Common myeloid progenitor, CD34-positive (primary cell): Measurements from ENCODE around the gene RAX2.

Experiments
- CTCF ChIA-PET: fragments of 350-600 bp; sonication (Branson Sonifier 250); formaldehyde crosslinking; loops from one replicate; lab custom pipeline; 2021; ENCODE audit warnings: antibody characterized with exemption; lab: Charles Lee
- POLR2A ChIA-PET: fragments of 350-600 bp; sonication (Branson Sonifier 250); formaldehyde crosslinking; loops from one replicate; lab custom pipeline; 2021; ENCODE audit warnings: antibody characterized with exemption; lab: Charles Lee
- DNase-seq, 3 donors: peaks; one replicate each; pipeline versions ENCODE4 v3.0.0 to v3.0.0-alpha.2; 2013
- H3K27ac ChIP-seq, 2 experiments: 1 replicate in 1 of 2; 2 replicates in 1 of 2; pipeline ENCODE4 v1.7.0; 2013; ENCODE audit warnings: inconsistent platforms in 2 of 2, low read length in 2 of 2, mild to moderate bottlenecking in 2 of 2, low read depth in 1 of 2, moderate library complexity in 1 of 2; ENCODE audit not compliant: severe bottlenecking in 2 of 2, insufficient read depth in 1 of 2, poor library complexity in 1 of 2
- H3K27me3 ChIP-seq, 5 experiments: replicated peaks in 2 of 5; 1 replicate in 3 of 5; 2 replicates in 2 of 5; pipeline versions ENCODE4 v1.6.1 to v1.7.0; 2013; ENCODE audit warnings: low read length in 4 of 5, mild to moderate bottlenecking in 2 of 5, moderate library complexity in 2 of 5, inconsistent platforms in 1 of 5; ENCODE audit not compliant: insufficient read depth in 5 of 5, control insufficient read depth in 4 of 5
- H3K36me3 ChIP-seq, 4 experiments: 1 replicate in 2 of 4; 2 replicates in 2 of 4; pipeline versions ENCODE4 v1.6.1 to v1.7.0; 2013; ENCODE audit warnings: low read length in 3 of 4, control low read depth in 1 of 4, mild to moderate bottlenecking in 1 of 4; ENCODE audit not compliant: control insufficient read depth in 4 of 4, insufficient read depth in 4 of 4
- H3K4me1 ChIP-seq, 4 experiments: 1 replicate in 3 of 4; 2 replicates in 1 of 4; pipeline versions ENCODE4 v1.6.1 to v1.7.1; 2013; ENCODE audit warnings: low read length in 3 of 4, mild to moderate bottlenecking in 3 of 4, control low read depth in 1 of 4, inconsistent platforms in 1 of 4, moderate library complexity in 1 of 4; ENCODE audit not compliant: control insufficient read depth in 4 of 4, insufficient read depth in 4 of 4; ENCODE audit errors: control extremely low read depth in 1 of 4
- H3K4me3 ChIP-seq, 7 experiments: 1 replicate in 4 of 7; 2 replicates in 3 of 7; pipeline versions ENCODE4 v1.5.1 to v1.7.0; 2013; ENCODE audit warnings: mild to moderate bottlenecking in 7 of 7, low read length in 6 of 7, moderate library complexity in 6 of 7, inconsistent platforms in 2 of 7, low read depth in 2 of 7, control low read depth in 1 of 7; ENCODE audit not compliant: insufficient read depth in 4 of 7, control insufficient read depth in 1 of 7; ENCODE audit errors: extremely low read depth in 1 of 7
- H3K9me3 ChIP-seq, 5 experiments: 1 replicate in 4 of 5; 2 replicates in 1 of 5; pipeline versions ENCODE4 v1.6.1 to v1.7.1; 2013; ENCODE audit warnings: low read length in 4 of 5, mild to moderate bottlenecking in 2 of 5, inconsistent platforms in 1 of 5, low read depth in 1 of 5, moderate library complexity in 1 of 5; ENCODE audit not compliant: control insufficient read depth in 4 of 5, insufficient read depth in 2 of 5; ENCODE audit errors: control extremely low read depth in 1 of 5
- WGBS: methylation state at CpG from one replicate; pipeline ENCODE4 v1.1.5; 2013; ENCODE audit not compliant: insufficient coverage; 5-methylcytosine and 5-hydroxymethylcytosine counted together

RAX2 gene

GRCh38 chr19:3752492-3752891, 19.5 kb downstream of the RAX2 start:
- H3K27ac ChIP-seq, result no peak overlapping the region
- CTCF ChIA-PET, result interaction anchor here (0.6 to 1.4 kb wide), 2 partner anchors 8 to 9 kb away, joined by 3 read pairs; partner anchors contain the start of gene APBA3

GRCh38 chr19:3751236-3751635, 20.8 kb downstream of the RAX2 start:
- ChIA-PET POLR2A (no interaction called here), CTCF (interaction anchor here (1.4 kb wide), 1 partner anchor 9 kb away, joined by 3 read pairs; no protein-coding TSS in a partner anchor)
- Histone ChIP-seq H3K27ac (no peak overlapping the region), H3K27me3 (no peaks in the 10 kb centered on the region), H3K4me3 (no peak overlapping the region), H3K4me1 (no peaks in the 10 kb centered on the region), H3K9me3 (no peaks in the 10 kb centered on the region), H3K36me3 (peaks cover 3 to 30% (median 19%) of the 10 kb centered on the region in 4 experiments)
- no peak for DNase-seq
- 96% methylated on average over 29 of the region's 30 CpGs for WGBS

More at GRCh38 chr19:3752492-3752891, 19.5 kb downstream of the RAX2 start:
- no peak for DNase-seq
- Histone ChIP-seq H3K4me3 (no peak overlapping the region), H3K4me1 (no peaks in the 10 kb centered on the region), H3K27me3 (no peaks in the 10 kb centered on the region), H3K36me3 (peaks cover 5 to 30% (median 20%) of the 10 kb centered on the region in 4 experiments), H3K9me3 (no peaks in the 10 kb centered on the region)
- POLR2A ChIA-PET, result no interaction called here
- WGBS, result 96% methylated on average over 24 of the region's 25 CpGs

GRCh38 chr19:3750211-3750610, 21.8 kb downstream of the RAX2 start:
- WGBS, result 100% methylated on average over 2 of the region's 2 CpGs
- DNase-seq, result no peak
- H3K4me1 ChIP-seq, result no peaks in the 10 kb centered on the region
- H3K4me3 ChIP-seq, result no peak overlapping the region
- no peaks in the 10 kb centered on the region for H3K9me3 ChIP-seq
- H3K27ac ChIP-seq, result no peak overlapping the region
- no peaks in the 10 kb centered on the region for H3K27me3 ChIP-seq
- ChIA-PET POLR2A (interaction anchor here (0.5 to 0.6 kb wide), 2 partner anchors 83 to 706 kb away, joined by 3 read pairs; no protein-coding TSS in a partner anchor), CTCF (interaction anchor here (1.3 to 1.6 kb wide), 2 partner anchors 9 to 18 kb away, joined by 4 read pairs; no protein-coding TSS in a partner anchor)
- H3K36me3 ChIP-seq, result peaks cover 3 to 30% (median 19%) of the 10 kb centered on the region in 4 experiments

DNA sequence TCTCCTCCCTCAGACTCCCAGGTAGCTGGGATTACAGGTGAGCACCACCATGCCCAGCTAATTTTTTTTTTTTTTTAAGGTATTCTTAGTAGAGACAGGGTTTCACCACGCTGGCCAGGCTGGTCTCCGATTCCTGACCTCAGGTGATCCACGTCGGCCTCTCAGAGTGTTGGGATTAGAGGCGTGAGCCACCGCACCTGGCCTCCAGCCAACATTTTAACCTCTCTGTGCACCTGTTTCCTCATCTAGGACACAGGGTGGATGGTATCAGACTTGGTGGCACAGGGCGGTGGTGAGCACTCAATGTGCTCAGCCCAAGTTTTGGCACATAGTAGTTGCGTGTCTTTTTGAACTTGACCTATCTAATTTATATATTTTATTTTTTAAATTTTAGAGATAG, 23.1 kb downstream of the RAX2 start:
- POLR2A ChIA-PET, result no interaction called here

GRCh38 chr19:3746371-3747056, 25.5 kb downstream of the RAX2 start:
- H3K4me1 ChIP-seq, result no peaks in the 10 kb centered on the region
- no peak overlapping the region for H3K4me3 ChIP-seq
- H3K27ac ChIP-seq, result no peak overlapping the region
- CTCF ChIA-PET, result no interaction called here
- WGBS, result 93% methylated on average over 31 of the region's 31 CpGs
- POLR2A ChIA-PET, result no interaction called here
- DNase-seq, result no peak
- peaks cover 0 to 3% (median 0%) of the 10 kb centered on the region in 5 experiments for H3K9me3 ChIP-seq
- H3K27me3 ChIP-seq, result no peaks in the 10 kb centered on the region
- H3K36me3 ChIP-seq, result peaks cover 3 to 16% (median 15%) of the 10 kb centered on the region in 4 experiments

More for the DNA sequence above, 23.1 kb downstream of the RAX2 start:
- Histone ChIP-seq H3K4me3 (no peak overlapping the region), H3K36me3 (peaks cover 3 to 30% (median 19%) of the 10 kb centered on the region in 4 experiments), H3K27ac (no peak overlapping the region), H3K27me3 (no peaks in the 10 kb centered on the region), H3K4me1 (no peaks in the 10 kb centered on the region), H3K9me3 (no peaks in the 10 kb centered on the region)
- DNase-seq, result no peak
- WGBS, result 88% methylated on average over 5 of the region's 8 CpGs
- CTCF ChIA-PET, result interaction anchor here (0.6 kb wide), 1 partner anchor 94 kb away, joined by 3 read pairs; no protein-coding TSS in a partner anchor

DNA sequence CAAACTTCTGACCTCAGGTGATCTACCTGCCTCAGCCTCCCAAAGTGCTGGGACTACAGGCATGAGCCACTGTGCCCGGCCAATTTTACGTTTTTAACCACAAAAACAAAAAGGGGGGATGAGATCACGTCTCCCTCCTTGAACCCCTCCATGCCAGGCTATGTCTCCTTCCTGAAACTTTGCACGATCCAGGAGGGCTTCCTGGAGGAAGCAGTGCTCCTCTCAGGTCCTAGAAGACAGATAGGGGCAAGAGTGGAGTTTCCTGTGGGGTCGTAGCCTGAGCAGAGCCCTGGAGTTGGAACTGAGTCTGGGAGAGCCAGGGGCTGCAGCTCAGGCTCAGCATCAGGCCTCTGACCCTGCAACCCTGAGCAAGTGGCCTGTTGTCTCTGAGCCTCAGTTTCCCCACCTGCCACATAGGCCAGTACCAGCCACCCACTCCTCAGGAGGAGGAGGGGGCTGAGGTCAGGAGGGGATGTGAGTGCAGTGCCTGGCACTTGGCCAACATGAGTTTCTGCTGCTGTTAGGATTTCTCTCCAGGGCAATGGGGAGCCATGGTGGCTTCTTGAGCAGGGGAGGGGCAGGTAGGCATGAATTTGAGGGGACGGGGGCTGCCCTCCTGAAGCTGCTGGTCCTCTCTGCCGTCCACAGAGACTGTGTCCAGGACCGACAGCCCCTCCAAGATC, 26.5 kb downstream of the RAX2 start:
- DNase-seq, result no peak
- peaks cover 0 to 3% (median 0%) of the 10 kb centered on the region in 5 experiments for H3K9me3 ChIP-seq
- 64% methylated on average over 6 of the region's 8 CpGs for WGBS
- POLR2A ChIA-PET, result no interaction called here
- no peaks in the 10 kb centered on the region for H3K4me1 ChIP-seq
- H3K4me3 ChIP-seq, result no peak overlapping the region
- H3K27me3 ChIP-seq, result no peaks in the 10 kb centered on the region
- H3K27ac ChIP-seq, result no peak overlapping the region
- CTCF ChIA-PET, result no interaction called here
- H3K36me3 ChIP-seq, result peaks cover 3 to 9% (median 6%) of the 10 kb centered on the region in 4 experiments
